MV-4-11 (cell line): ENCODE data around the gene ARHGAP10.

ENCODE experiments used
- DNase-seq: peaks from one replicate; lab custom pipeline; 2025; lab: John Stamatoyannopoulos, UW

Gene ARHGAP10

GRCh38 chr4:147732518-147733235 lies 789 bp downstream of the ARHGAP10 start:
- DNase-seq: no peak

- DNase-seq: no peak
These were observed 1.9 kb downstream of the ARHGAP10 start for GRCh38 chr4:147733716-147734344.

- DNase-seq: no peak
These were observed 2.6 kb downstream of the ARHGAP10 start for GRCh38 chr4:147734496-147734895.

- DNase-seq: no peak
These were observed 3.8 kb downstream of the ARHGAP10 start for GRCh38 chr4:147735413-147736301.

GRCh38 chr4:147736458-147736857 lies 4.6 kb downstream of the ARHGAP10 start:
- DNase-seq: no peak

GRCh38 chr4:147737623-147738022 lies 5.7 kb downstream of the ARHGAP10 start:
- DNase-seq: no peak

- DNase-seq: no peak
These were observed 7.4 kb downstream of the ARHGAP10 start for GRCh38 chr4:147739239-147739823.

GRCh38 chr4:147740176-147740575 lies 8.3 kb downstream of the ARHGAP10 start:
- DNase-seq: peak; percentile 3

- no peak for DNase-seq
These were observed 9.4 kb downstream of the ARHGAP10 start for GRCh38 chr4:147741190-147741788.

GRCh38 chr4:147747787-147748454 lies 16.0 kb downstream of the ARHGAP10 start:
- no peak for DNase-seq

- no peak for DNase-seq
These were observed 18.0 kb downstream of the ARHGAP10 start for GRCh38 chr4:147749811-147750321.

GRCh38 chr4:147753047-147753446 lies 21.2 kb downstream of the ARHGAP10 start:
- no peak for DNase-seq

GRCh38 chr4:147754037-147754445 lies 22.2 kb downstream of the ARHGAP10 start:
- no peak for DNase-seq

GRCh38 chr4:147755561-147756295 lies 23.8 kb downstream of the ARHGAP10 start:
- DNase-seq: no peak

- DNase-seq: no peak
These were observed 24.5 kb downstream of the ARHGAP10 start for GRCh38 chr4:147756417-147756816.

- no peak for DNase-seq
These were observed 28.3 kb downstream of the ARHGAP10 start for GRCh38 chr4:147760176-147760575.

GRCh38 chr4:147760695-147761094 lies 28.8 kb downstream of the ARHGAP10 start:
- no peak for DNase-seq

GRCh38 chr4:147761218-147761883 lies 29.5 kb downstream of the ARHGAP10 start:
- no peak for DNase-seq

GRCh38 chr4:147764337-147764736 lies 32.4 kb downstream of the ARHGAP10 start:
- DNase-seq: no peak

- DNase-seq: no peak
These were observed 33.2 kb downstream of the ARHGAP10 start for GRCh38 chr4:147765121-147765529.
